ENCODE data around the gene RAB3C.

The RAB3C gene

GRCh38 chr5:58891086-58891970 lies 308.5 kb downstream of the RAB3C start:
- no peak for FAIRE-seq

- no peak for FAIRE-seq
Measured at GRCh38 chr5:58891971-58892343, 309.1 kb downstream of the RAB3C start.

GRCh38 chr5:58893551-58893950 lies 310.7 kb downstream of the RAB3C start:
- FAIRE-seq: no peak

- no peak for FAIRE-seq
Measured at GRCh38 chr5:58898006-58898405, 315.1 kb downstream of the RAB3C start.

- no peak for FAIRE-seq
Measured at GRCh38 chr5:58898538-58898937, 315.7 kb downstream of the RAB3C start.

- no peak for FAIRE-seq
Measured at GRCh38 chr5:58901271-58901670, 318.4 kb downstream of the RAB3C start.

- no peak for FAIRE-seq
Measured at GRCh38 chr5:58902305-58902704, 319.4 kb downstream of the RAB3C start.

- no peak for FAIRE-seq
Measured at GRCh38 chr5:58902765-58903164, 319.9 kb downstream of the RAB3C start.

GRCh38 chr5:58904737-58905136 lies 321.9 kb downstream of the RAB3C start:
- FAIRE-seq: no peak

- FAIRE-seq: no peak
Measured at GRCh38 chr5:58905944-58906343, 323.1 kb downstream of the RAB3C start.
